RWPE1 (cell line): ENCODE results near the gene EPS15.

Experiments
- CTCF ChIA-PET: fragments of 350-600 bp; sonication (Branson Sonifier 250); formaldehyde crosslinking; extraction: SDS; loops from one replicate; lab custom pipeline; 2021; lab: Yijun Ruan, JAX
- POLR2A ChIA-PET: fragments of 400-600 bp; formaldehyde crosslinking; extraction: SDS; loops from one replicate; lab custom pipeline; 2020; ENCODE audit warnings: antibody characterized with exemption; ENCODE audit not compliant: low non-redundant PET; lab: Yijun Ruan, JAX
- DNase-seq: peaks from one replicate; pipeline ENCODE4 v3.0.0; 2012; ENCODE audit warnings: low spot score
- H3K27ac ChIP-seq: fragments of 450-650 bp; 2 replicates; pipeline ENCODE4 v1.5.1; 2017
- TF ChIP-seq, protein P1 (sequence below): fragments of 450-650 bp; conservative IDR thresholded peaks from 2 replicates; pipeline ENCODE4 v1.5.1; 2017; ENCODE audit warnings: low read depth, mild to moderate bottlenecking

EPS15 gene

DNA sequence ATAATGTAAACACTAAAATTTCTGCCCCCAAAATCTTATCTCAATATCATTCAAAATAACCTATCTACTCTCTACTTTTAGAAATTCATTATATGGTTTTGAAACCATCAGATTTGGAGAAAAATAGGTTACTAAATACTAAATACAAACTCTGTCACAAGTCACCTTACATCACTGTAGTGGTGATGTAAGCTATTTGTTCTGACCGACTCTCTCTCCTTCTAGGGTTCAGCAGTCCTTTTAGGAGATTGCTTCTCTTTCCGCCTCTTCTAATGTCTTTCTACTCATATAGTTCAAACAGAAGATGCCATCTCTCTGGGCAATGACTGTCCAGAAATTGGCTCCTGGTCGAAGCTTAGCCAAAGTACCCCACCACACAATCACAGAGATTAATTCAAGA lies 93.1 kb downstream of the EPS15 start:
- no peak overlapping the region for H3K27ac ChIP-seq
- ChIA-PET POLR2A (no interaction called here), CTCF (interaction anchor here (1.1 kb wide), 1 partner anchor 9 kb away, joined by 4 read pairs; no protein-coding TSS in a partner anchor)
- DNase-seq: no peak
- TF ChIP-seq, protein P1, sequence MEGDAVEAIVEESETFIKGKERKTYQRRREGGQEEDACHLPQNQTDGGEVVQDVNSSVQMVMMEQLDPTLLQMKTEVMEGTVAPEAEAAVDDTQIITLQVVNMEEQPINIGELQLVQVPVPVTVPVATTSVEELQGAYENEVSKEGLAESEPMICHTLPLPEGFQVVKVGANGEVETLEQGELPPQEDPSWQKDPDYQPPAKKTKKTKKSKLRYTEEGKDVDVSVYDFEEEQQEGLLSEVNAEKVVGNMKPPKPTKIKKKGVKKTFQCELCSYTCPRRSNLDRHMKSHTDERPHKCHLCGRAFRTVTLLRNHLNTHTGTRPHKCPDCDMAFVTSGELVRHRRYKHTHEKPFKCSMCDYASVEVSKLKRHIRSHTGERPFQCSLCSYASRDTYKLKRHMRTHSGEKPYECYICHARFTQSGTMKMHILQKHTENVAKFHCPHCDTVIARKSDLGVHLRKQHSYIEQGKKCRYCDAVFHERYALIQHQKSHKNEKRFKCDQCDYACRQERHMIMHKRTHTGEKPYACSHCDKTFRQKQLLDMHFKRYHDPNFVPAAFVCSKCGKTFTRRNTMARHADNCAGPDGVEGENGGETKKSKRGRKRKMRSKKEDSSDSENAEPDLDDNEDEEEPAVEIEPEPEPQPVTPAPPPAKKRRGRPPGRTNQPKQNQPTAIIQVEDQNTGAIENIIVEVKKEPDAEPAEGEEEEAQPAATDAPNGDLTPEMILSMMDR: no peak

DNA sequence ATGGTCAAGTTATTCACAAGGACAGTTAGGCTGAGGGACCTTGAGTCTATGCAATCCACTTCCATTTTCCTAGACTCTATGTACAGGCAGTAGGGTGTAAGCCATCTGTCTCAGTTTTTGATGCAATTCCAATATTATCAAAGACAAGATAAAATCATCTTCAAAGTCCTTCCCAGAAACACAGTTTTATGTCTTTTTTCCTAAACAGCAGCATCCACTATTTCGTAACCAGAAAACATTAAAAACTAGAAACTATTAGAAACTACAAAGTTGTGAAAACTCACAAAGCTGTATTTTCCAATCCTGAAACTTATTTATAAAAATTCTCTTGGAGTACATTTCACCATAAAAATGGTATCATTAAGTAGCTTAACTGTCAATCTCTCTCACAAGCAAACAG lies 93.8 kb downstream of the EPS15 start:
- TF ChIP-seq, protein P1: no peak
- DNase-seq: no peak
- H3K27ac ChIP-seq: no peak overlapping the region
- CTCF ChIA-PET: interaction anchor here (1.1 to 1.2 kb wide), 2 partner anchors 8 to 11 kb away, joined by 3 to 4 read pairs; no protein-coding TSS in a partner anchor
- POLR2A ChIA-PET: no interaction called here

DNA sequence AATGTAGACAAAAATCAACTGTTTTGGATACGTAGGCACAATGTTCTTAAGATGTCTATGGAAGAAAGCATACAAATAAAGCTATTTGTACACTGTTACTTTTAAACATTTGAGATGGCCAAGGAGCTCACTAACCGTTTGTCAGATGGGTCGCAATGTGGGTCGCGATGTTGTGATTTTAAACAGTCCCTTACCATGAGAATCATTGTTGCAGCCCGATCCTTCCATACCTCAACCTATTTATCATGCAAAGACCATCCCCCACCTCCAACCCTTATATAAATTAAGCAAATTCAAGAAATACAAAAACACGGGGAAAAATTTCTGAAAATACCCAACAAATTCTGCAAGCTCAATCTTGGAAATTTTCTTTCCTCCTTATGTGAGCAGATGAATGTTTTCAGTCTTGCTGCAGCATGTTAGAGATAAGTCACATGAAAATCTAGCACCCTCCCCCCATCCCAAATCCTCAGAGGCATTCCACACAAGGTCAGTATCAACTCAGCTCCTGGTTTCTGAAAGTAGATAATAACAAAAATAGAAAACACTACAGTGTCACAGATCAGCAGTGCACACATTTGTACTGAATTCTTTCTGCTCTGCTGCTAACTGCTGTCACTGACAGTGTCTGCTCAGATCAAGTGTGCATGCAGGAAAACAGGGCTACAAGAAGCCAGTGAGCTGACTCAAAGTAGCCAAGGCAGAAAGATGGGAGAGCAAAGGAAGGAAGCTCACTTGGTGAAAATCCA lies 95.8 kb downstream of the EPS15 start:
- TF ChIP-seq, protein P1: no peak
- ChIA-PET POLR2A (no interaction called here), CTCF (interaction anchor here (0.6 to 0.8 kb wide), 2 partner anchors 10 to 88 kb away, joined by 3 to 5 read pairs; no protein-coding TSS in a partner anchor)
- DNase-seq: no peak
- no peak overlapping the region for H3K27ac ChIP-seq

DNA sequence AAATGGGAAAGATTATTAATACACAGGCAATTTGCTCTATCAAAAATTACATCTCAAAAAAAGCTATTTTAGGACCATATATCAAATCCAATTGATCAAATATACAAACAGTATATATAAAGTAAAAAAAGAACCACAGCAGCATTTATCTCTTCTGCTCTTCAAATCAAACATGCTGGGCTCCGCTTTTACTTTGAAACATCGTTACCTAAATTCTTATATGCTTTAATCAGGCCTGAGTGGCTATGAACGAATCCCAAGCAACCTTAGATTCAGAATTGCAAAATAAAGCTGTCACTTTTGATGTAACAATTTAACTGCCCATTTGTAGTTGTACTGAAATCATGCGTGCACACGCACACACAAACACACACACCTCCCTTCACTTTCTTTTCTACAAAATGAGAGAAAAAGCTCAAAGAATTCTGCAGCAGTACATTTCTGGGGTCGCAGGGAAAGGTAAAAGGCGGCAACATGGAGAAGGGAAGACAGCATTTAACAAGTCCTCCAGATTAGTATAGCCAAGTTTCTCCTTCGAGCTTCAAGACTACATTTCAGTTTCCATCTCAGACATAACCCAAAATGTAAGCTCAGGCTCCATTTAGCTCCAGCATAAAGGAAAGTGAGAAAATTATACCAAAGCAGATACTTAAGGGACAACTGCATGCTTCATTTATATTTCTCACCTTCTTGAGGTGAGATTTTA lies 96.5 kb downstream of the EPS15 start:
- DNase-seq: no peak
- TF ChIP-seq, protein P1: no peak
- ChIA-PET CTCF (interaction anchor here (0.8 kb wide), 1 partner anchor 9 kb away, joined by 3 read pairs; no protein-coding TSS in a partner anchor), POLR2A (no interaction called here)
- H3K27ac ChIP-seq: no peak overlapping the region

DNA sequence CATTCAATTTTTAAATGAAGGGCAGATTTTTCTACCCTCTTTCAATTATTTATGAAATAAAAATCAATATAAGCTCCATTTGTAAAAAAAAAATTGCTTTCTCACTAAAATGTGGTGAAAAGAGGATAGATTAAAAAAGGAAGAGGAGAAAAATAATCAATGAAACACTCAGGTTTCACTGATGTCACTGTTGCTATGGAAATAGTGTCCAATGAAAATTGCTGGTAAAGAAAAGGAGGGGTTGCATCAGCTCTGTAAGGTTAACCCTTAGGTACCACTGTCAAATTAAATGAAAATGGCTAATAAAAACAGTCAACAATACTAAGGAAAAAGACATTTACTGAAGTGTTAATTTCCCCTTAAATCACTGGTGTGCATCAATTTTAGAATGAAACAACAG lies 97.1 kb downstream of the EPS15 start:
- TF ChIP-seq, protein P1: no peak
- no peak overlapping the region for H3K27ac ChIP-seq
- CTCF ChIA-PET: no interaction called here
- POLR2A ChIA-PET: no interaction called here
- DNase-seq: peak; percentile 78

DNA sequence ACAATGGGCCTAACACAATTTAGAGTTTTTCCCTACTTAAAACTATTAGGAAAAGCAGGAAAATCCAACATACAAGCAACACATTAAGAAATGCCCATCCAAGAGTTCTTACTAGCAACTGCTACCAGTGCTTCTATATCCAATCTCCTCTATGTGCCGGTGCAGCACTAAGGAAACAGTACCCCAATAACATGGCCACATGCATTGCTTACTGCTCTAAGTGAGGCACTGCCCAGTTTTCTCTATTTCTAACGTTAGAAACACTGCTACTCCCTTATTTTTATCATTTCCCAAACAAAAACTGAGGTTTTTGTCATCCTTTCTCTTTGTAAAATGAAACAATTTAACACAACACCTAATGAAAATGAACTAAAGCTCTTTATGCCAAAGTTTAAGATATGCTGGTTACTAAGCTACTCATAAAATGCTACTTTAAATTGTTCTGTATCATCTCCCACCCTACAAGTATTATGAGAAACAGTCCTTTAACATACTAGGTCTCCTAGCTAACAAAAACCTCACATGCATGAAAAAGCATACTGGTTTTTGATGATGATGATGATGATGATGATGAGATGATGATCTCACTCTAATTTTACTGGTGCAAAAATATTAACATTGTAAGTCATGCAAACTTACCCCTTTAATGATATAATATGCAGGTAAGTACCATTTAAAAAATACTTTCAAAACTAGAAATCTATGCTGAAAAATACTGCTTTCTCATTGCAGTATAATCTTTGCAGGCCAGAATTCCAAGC lies 98.0 kb downstream of the EPS15 start:
- ChIA-PET POLR2A (no interaction called here), CTCF (no interaction called here)
- H3K27ac ChIP-seq: no peak overlapping the region
- TF ChIP-seq, protein P1: no peak
- no peak for DNase-seq
